GM21528 (cell line): Measurements from ENCODE around the gene SIM1.

Source experiments
- ATAC-seq: cut with Tn5 transposase; IDR thresholded peaks from one replicate; pipeline ENCODE4 v1.9.1; 2021; ENCODE audit warnings: mild to moderate bottlenecking, moderate library complexity; ENCODE audit not compliant: unreplicated experiment, low FRiP score

Gene SIM1

DNA sequence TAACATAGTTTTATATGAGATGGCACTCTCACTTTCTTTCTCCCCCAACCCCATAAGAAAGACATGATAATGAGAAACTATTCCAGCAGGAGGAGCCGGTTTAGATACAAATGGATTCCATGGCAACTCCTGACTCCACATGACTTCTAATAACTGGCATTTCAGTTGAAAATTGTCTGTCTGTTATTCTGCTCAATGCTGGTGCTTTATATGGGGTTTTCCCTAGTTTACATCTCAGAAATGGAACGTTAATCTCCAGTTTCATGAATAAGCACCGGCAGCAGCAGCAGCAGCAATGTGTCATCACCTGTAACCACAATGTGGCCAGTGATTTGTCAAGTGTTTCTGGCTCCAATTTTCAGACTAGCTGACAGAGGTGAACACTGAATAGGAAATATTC is 8.0 kb upstream of the SIM1 start:
- peak; percentile 83 for ATAC-seq

DNA sequence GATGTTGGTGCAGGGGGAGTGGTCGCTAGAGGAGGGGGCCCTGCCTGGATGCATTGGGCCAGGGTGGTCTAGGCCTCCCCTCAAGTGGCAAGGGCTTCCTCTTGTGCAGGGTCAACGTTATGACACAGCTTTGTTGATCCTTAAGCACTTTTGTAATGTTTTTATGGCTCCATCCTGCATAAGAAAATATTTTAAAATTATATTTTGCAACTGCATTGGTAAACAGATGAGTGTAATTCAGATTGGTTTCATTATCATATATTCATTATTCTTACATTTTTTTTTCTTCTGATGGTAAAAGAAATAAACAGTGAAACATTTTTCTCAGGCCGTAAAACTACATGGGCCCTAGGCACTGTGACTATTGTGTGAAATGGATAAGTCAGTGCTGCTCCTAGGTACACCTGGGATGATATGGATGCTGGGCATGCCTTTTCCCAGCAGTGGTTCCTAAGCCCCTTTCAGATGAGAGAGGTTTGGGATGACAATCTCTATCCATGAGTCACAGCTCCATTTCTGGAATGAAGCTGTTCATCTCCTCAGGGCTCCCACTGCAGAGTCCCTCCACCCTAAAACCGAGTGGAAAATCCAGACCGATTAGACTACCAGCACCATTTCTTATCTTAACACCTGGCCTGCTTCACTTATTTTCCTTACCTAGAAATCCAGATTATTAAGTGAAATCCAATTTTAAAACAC is 5.8 kb upstream of the SIM1 start:
- ATAC-seq = no peak

DNA sequence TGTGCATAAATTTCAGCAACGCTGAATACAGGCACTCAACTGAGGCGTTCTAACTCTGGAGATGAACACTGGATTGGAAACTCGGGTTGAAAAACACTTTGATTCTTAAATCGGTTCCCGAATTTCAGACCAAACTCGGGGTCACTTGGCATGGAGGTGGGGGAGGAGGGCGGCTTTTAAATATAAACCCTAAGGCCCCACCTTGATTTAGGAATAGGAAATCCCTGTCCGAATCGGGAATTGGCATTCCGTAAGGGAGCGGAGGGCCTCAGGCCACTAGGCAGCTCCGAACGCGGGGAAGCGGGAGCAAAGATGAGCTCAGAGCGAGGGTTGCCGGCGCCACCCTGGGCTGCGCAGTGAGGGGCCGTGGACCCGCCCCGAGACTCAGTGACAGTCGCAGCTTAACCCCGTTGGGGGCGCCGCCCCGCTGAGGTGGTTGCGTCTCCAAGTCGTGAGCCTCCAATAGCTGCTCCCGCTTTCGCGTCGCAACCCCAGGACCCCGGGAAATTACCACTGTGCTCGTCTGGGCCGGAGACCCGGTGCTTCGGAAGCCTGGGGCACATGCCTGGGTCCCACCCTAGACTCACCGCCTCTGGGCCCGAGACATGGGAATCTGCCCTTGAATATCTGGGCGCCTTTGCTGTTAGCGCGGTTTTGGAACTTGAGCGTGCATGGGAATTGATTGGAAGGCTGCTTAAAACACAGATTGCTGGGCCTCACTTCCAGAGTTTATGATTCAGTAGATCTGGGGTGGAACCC is 4.6 kb upstream of the SIM1 start:
- no peak for ATAC-seq

DNA sequence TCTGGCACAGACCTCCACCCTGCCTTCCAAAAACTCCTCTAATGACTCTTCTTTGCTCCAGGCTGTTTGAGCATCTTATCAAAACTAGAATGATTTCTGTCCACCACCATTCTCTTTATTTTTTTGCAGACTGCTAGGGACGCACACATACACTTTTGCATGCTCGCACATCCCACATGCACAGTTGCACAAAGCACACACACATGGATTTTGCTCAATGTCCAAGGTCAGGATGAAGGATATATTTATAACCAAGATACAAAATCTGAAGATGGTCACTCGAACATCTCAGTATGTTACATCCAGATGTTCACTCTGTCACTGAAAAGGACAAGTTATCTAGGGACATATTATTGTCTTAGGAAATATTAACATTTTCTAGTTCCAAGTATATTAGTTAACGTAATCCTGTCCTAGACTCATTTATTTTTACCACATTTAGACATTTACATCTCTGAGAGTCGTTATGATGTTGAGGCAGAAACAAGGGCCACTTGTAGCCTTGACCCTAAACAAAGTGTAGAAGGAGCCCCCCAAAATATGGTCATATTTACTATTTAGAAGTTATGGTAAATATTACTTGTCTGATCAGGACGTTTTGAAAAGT is 3.4 kb upstream of the SIM1 start:
- ATAC-seq = no peak

DNA sequence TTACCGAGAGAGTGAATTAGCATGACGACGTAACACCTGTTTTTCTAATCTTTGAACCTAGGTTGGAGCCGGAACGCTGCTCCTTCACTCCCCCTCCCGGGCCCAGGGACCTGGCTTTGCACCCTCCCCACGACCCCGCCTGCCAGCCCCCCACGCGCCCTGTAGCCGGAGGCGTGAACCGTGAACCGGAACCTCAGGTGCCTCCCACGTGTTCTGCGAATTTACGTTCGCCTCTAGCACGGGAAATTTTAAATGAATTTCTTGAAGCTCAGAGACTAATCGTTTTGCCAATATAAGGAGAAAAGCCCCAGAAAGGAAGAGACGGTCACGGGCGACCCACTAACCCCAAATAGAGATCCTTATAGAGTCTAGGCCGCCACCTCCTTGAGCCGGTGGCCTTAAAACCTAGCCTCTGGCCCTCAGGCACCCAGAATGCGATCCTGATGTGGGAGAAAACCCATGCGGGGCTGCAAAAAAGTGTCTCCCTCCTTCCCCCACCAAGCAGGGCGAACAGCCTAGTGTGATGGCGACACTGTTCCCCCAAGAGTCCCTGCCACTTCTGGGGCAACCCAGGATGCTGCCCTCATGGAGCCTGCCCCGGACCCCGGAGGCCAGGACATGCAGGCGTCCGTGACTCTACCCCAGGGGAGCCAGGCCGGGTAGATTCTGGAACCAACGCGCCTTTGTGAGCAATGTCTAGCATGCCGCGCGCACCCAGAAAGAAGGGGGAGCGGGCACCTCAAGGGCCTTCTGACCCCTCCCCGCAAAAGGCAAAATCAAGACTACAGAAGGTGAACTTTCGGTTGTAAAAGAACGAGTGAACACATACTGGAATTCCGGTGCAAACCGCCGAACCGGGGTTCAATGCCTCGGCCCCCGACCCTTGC is 2.7 kb upstream of the SIM1 start:
- no peak for ATAC-seq

DNA sequence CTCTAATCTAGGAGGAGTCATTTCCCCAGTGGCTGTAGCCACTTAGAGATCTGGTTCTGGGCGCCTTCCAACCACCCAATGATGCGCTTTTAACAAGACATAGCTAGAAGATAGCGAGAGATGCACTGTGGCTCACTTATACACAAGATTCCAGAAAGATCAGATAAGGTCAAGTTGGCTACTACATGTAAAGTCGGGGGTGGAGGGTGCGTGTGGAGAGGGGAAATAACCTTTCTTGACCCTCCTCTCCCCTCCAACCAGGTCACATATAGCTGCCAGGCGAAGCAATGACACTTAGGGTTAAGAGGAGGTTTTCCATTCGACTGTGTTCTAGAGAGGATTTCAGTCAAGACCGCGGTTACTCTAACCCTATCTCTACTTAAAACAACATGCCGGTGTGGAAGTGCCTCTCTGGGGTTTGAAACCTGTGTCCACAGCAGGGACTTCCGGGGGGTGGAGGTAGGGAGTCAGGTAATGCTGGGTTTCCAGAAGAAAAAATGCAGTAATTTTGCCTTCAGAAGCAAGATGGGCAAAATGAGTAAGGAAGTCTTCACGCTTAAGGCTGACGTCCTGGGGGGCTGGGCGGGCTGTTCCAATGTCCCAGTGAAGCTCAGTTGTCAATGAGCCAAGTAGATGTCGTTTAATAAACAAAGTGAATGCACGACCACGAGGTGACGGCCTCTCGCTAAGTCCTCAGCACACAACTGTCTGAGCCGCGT is 1.8 kb upstream of the SIM1 start:
- ATAC-seq = no peak

DNA sequence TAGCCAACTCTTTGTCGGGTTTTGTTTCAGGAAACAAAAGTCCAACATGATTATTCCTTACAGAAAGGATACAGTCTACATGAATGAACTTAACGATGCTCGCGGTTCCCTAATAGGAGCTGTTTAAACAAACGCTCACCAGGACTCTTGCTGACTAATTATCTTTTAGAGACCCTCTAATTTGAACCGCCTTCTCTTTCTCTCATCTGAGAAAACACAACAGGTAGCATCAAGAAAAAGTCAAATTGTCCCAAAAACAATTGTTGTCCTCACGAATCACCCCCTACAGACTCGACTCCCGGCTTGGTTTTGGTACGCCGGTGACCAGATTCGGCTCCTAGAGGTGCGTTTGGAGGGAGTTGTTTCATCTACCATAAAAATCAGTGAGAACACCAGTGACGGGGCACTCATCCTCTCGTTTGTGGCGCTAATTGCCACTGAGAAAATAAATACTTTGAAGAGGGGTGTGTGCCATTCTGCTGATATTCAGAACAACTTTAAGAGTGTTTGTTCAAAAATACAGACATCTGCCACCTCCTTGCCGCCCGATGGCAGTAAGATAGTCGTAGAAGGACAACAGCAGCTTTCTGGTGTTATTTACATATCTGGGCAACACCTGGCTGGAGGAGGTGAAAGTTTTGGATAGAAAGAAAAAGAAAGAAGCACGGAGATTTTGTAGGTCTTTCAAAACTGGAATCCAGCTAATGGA is 1.1 kb upstream of the SIM1 start:
- no peak for ATAC-seq

DNA sequence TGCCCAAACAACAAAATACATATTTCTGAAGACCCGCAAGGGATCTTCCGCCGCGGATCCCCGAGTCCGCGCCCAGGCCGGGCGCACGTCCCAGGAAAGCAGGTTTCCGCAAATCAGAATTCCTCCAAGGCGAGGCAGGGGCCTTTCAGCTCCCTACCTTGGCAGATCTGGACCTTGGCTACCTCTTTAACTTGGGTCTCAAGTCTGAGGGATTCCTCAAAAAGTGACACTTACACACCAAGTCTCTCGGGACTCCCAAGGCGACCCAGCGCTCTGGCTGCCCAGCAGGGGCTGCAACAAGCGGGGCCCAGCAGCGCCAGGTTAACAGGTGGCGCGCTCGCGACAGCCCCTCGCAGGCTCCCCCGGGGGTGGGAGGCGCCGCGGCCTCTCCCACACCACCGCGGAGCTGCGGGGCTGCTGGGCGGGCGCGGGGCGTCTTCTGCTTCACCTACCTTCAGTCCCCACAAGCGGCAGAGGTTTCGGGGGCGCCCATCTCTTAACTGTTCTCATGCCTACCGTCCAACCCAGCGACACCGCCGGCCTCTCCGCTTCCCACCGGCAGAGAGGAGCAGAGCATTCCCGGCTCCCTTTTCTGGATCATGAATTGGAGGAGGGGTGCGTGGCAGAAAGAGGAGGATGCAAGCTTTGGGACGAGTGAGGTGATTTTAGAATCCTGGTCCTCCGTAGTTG is 414 bp downstream of the SIM1 start:
- ATAC-seq = no peak

DNA sequence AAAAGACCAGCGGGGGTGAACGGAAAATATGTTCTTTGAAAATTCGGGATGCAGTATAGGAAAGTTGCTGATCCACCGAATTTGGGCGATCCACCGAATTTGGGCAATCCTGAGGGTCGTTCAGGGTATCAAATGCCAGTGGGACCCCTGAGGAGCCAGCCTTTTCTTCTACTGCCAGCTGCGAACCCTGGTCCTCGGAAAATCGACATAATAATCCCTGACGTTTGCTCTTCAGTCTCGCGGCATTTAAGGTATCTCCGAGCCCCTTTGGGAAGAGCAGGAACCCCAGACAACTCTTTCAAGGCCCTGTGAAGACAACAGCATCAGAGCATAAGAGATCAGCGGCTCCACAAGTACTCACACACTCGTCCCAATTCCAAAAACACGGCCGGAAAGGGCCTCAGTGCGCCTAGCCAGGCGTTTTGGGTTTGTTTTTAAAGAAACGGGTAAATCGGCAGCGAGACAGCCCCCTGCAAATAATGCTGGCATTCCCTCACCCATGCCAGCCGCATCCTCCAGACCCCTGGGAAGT is 1.0 kb downstream of the SIM1 start:
- no peak for ATAC-seq

DNA sequence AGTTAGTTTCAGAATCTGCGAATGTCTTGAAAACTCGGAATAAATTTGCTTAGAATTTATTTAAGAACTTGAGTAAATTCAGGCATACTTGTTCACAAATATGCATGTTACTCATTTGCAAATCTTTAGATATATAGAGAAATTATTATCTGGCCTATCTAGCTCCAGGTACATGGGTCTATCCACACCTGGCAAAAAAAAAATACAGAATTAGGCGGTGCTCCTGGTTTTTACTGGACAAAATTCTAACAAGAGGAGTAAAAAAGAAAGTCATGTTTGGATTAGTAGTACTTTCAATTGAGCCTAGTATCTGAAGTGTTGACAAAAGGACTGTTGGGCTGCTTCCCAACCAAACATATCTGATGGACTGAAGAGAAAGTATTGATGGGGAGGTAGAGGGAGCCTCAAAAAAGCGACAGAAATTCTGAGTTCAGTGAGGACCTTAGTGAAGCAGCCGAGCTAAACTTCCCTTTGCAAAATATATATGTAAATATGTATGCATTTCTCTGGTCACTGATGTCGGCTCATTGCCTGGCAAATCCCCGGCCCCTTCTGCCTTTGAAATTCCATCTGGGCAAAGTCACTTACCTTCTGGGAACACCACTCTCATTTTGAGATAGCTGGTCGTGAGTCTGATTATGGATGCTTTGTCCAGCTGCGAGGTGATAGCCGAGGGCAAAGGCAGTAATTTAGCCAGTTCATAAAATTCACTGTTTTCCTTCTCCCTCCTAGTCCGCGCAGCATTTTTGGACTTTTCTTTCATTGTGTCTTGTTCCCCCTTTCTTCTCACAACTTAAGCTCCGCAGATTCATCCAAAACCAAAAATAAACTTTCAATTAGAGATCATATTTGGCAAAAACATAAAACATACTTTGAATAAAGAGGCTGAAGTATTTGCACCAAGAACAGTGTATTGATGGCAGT is 1.8 kb downstream of the SIM1 start:
- ATAC-seq = no peak

DNA sequence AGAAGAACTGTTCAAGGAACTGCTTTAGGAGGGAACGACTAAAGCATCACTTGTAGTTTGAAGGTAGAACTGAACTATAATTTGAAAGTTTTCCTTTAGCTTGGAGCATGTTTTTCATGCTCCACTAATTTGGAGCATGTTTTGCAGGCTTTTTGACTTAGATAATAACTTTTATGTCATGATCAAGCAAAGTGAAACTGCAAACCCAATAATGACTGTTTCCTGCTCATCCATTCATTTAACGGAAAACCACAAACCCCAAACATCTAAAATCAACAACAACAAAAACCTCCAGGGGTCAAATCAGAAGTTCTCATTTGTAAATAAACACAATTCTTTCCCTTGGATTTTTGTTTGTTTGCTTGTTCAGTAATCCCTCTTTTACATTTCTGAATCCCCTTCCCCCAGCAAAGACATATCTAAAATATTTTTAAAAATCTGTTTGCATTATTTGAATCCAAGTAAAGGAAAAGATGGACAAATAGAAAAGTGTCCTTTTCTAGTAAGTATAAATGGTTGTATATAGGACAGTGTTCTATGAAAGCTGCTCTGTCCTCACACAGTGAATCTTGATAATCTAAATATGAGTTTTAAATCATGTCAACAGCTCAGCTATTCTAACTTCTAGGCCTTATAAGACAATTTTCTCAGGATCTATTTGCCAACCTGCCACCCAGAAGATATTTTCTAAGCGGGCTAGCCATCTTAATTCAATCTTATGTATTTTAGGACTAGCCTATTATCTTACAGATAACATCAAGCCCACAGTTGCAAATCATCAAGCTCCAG is 2.6 kb downstream of the SIM1 start:
- no peak for ATAC-seq

DNA sequence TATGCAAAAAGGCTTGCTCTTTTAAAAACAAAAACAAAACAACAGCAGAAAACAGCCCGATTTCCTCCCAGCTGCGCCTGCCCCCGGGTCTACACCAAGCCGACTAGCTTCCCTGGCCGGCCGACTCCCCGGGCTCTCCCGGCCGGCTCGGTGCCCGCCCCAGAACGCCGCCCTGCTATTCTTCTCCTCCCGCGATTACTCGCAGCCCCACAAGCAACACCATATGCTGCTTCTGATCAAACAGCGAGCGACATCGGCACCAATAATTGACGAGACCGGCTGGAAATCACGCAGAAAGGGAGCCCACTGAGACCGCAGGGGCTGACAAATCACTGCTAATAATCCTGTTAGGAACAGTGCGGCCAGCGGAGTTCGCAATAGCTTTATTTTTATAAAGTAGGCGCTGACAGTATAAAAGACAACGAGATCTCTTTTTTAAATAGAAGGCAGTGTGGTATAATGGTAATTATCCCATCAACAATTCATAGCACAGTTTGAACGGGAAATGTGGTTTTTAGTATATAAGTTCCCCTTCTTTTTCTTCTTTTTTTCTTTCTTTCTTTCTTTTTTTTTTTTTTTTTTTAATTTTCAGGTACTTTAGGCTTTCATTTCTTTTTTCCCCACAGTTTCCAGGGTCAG is 3.3 kb downstream of the SIM1 start:
- ATAC-seq = no peak

DNA sequence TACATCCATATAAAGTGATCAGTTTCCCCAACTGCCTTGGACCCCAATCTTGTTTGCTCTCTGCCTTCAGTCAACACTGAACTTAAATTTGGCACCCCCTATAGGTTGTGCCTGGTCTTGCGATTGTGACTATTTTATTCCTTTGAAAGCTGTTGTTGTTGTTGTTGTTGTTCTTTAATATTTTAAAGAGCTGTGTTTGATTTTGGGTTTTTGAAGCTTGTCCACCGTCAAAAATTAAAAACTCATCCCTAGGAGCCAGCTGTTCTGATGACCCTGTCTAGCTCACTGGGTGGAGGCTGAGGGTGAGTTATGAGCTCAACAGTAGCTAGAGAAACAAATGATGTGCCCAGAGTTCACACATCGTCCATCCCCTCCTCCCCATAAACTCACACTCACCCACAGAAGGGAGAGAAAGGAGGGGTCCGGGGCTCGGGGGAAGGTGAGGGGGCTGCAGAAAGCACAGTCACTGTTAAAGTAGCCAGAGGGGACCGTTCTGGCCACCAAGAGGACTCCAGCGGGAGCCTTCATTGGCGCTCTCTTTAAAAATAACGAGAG is 4.0 kb downstream of the SIM1 start:
- no peak for ATAC-seq

DNA sequence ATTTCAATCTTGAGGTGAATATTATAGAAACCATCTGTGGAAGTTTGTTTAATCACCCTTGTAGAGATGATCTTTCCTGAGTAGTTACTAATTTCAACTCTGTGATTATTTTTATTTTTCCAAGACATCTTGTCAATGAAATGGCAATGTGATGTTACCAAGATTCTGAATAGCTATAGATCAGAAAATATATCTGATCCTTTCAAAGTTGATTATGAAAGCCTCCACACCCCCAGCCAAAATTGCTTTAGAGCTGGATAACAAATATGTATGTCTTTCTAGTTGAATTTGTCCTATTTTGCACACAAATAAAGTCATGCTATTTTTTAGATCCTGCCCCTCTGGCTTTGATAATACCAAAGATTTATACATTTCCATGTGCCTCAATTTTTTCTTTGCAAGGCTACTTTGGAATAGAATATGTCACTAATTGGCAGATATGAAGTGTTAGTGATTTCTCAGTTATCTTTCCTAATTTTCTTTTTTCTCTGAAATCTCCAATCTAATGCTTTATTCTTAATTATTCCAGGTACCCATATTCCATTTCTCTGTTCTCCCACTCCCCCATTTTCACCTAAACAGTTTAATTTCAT is 5.0 kb downstream of the SIM1 start:
- ATAC-seq = no peak

DNA sequence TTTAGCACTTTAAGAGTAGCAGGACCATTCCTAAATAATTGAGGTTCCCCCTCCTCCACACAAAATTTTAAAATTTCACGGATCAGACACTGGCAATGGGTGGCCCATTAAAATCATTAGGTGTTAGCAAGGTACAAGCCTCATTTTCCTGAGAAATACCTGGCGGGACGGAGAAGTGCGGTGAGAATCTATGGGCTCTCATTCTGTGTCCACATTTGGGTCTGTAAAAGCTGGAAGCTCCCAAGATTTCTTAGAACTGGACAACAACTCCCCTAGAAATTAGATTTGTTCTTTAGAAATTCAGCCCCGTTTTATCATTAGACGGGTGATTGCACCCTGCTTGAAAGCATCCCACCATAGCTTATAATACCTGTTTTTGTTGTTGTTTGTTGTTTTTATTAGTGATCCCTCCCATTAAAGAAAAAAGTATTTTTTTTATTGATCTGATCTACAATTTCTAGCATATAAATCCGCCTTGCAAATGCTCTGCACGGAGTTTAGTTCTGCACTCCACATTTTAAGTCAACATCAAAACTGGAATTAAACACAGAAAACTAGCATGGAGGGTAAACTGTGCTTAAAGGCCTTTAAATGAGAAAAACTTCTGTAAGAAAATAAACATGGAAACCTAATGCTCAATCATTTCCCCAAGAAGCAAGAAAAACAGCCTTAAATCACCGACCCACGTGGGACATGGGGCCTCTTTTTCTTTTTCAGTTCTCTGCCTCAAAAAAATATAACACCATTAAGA is 5.7 kb downstream of the SIM1 start:
- ATAC-seq = no peak
